HCT116 (cell line): ENCODE data around the gene BNIP5. TPM values are rescaled to one million over a fixed set of nuclear protein-coding genes. Genes with fewer than 3 reads are reported as not detected.

Source experiments
- ATAC-seq: fragments of 200-7000 bp; cut with Tn5 transposase; 2 replicates; pipeline ENCODE4 v1.9.1; 2020; ENCODE audit warnings: mild to moderate bottlenecking, moderate library complexity
- BruUV-seq: library from RNA; stranded (reverse); fragments of 400-500 nt; replicated peaks from 2 replicates; lab custom pipeline; 2021; lab: Mats Ljungman, UMichigan
- CTCF ChIA-PET: fragments of 300-600 bp; sonication (Branson Sonifier 250); formaldehyde crosslinking; loops from one replicate; lab custom pipeline; 2021; ENCODE audit warnings: antibody characterized with exemption; lab: Charles Lee
- POLR2A ChIA-PET: fragments of 300-600, 350-600 bp; sonication (Branson Sonifier 250); formaldehyde crosslinking; loops from one replicate; lab custom pipeline; 2021; ENCODE audit warnings: antibody characterized with exemption; lab: Charles Lee
- RAD21 ChIA-PET, 2 experiments: fragments of 300-600 bp; sonication (Branson Sonifier 250); formaldehyde crosslinking; loops; one replicate each; lab custom pipeline; 2023; ENCODE audit warnings: low total read pairs in 2 of 2; ENCODE audit not compliant: uncharacterized antibody in 2 of 2, unreplicated experiment in 2 of 2, low non-redundant PET in 1 of 2; lab: Charles Lee
- DNase-seq: peaks from one replicate; pipeline ENCODE4 v3.0.0-alpha.2; 2010; ENCODE audit warnings: low read depth, low spot score
- H2AFZ ChIP-seq: fragments of 200-600 bp; shearing (Covaris generic), sonication (generic); 2 replicates; pipeline ENCODE4 v1.6.1; 2017; ENCODE audit warnings: low read depth, mixed run types, mixed read lengths, antibody characterized with exemption, low read length; ENCODE audit not compliant: poor library complexity, severe bottlenecking
- H3K27ac ChIP-seq: 2 replicates; pipeline ENCODE4 v1.5.1; 2012; ENCODE audit warnings: low read depth, low read length
- H3K27me3 ChIP-seq: fragments of 200-600 bp; sonication (generic); 2 replicates; pipeline ENCODE4 v1.6.1; 2016; ENCODE audit warnings: mixed run types, low read length, mixed read lengths; ENCODE audit not compliant: insufficient read depth
- H3K36me3 ChIP-seq, 2 experiments: fragments of 200-500 bp in 1 of 2; fragments of 200-600 bp in 1 of 2; sonication (Bioruptor generic) in 1 of 2; sonication (generic) in 1 of 2; 2 replicates each; pipeline versions ENCODE4 v1.5.1 to v1.6.1; 2014 to 2016; ENCODE audit warnings: low read length in 2 of 2, inconsistent platforms in 1 of 2, mixed read lengths in 1 of 2, mixed run types in 1 of 2; ENCODE audit not compliant: insufficient read depth in 2 of 2, control insufficient read depth in 1 of 2
- H3K4me1 ChIP-seq, 2 experiments: fragments of 200-600 bp in 1 of 2; sonication (generic) in 1 of 2; 2 replicates each; pipeline versions ENCODE4 v1.5.1 to v1.6.1; 2012 to 2017; ENCODE audit warnings: low read length in 2 of 2, inconsistent platforms in 1 of 2, mild to moderate bottlenecking in 1 of 2, mixed read lengths in 1 of 2, mixed run types in 1 of 2, moderate library complexity in 1 of 2; ENCODE audit not compliant: insufficient read depth in 2 of 2, control insufficient read depth in 1 of 2
- H3K4me2 ChIP-seq: fragments of 200-600 bp; sonication (generic); 2 replicates; pipeline ENCODE4 v1.6.1; 2017; ENCODE audit warnings: mixed run types, low read length, mixed read lengths
- H3K4me3 ChIP-seq, 2 experiments: fragments of 200-600 bp in 1 of 2; sonication (generic) in 1 of 2; replicated peaks in 1 of 2; 2 replicates each; pipeline ENCODE4 v1.5.1; 2011 to 2016; ENCODE audit warnings: low read length in 2 of 2, control low read depth in 1 of 2, low read depth in 1 of 2, mild to moderate bottlenecking in 1 of 2, mixed read lengths in 1 of 2, mixed run types in 1 of 2
- H3K79me2 ChIP-seq: fragments of 200-600 bp; sonication (generic); 2 replicates; pipeline ENCODE4 v1.6.1; 2017; ENCODE audit warnings: mild to moderate bottlenecking, mixed run types, low read length, moderate library complexity, mixed read lengths; ENCODE audit not compliant: insufficient read depth
- H3K9ac ChIP-seq: fragments of 200-600 bp; sonication (generic); 2 replicates; pipeline ENCODE4 v1.6.1; 2016; ENCODE audit warnings: low read length, mixed read lengths
- H3K9me2 ChIP-seq: fragments of 200-600 bp; sonication (generic), shearing (Covaris generic); 2 replicates; pipeline ENCODE4 v1.6.1; 2017; ENCODE audit warnings: mixed run types, mild to moderate bottlenecking, moderate library complexity; ENCODE audit not compliant: insufficient read depth
- H3K9me3 ChIP-seq, 2 experiments: fragments of 200-500 bp in 1 of 2; fragments of 200-600 bp in 1 of 2; sonication (Bioruptor generic) in 1 of 2; sonication (generic) in 1 of 2; 2 replicates each; pipeline ENCODE4 v1.6.1; 2014 to 2017; ENCODE audit warnings: low read length in 2 of 2, mixed read lengths in 2 of 2, inconsistent platforms in 1 of 2, low read depth in 1 of 2, mild to moderate bottlenecking in 1 of 2, mixed run types in 1 of 2, moderate library complexity in 1 of 2; ENCODE audit not compliant: control insufficient read depth in 1 of 2, insufficient read depth in 1 of 2
- H4K20me1 ChIP-seq: fragments of 200-600 bp; sonication (generic), shearing (Covaris generic); 2 replicates; pipeline ENCODE4 v1.6.1; 2017; ENCODE audit warnings: mixed run types, mild to moderate bottlenecking, moderate library complexity; ENCODE audit not compliant: insufficient read depth
- CBX3 ChIP-seq: IDR thresholded peaks from 2 replicates; pipeline ENCODE4 v1.6.1; 2012; ENCODE audit warnings: low read depth
- CEBPB ChIP-seq: IDR thresholded peaks from 2 replicates; pipeline ENCODE4 v1.6.1; 2012; ENCODE audit warnings: low read depth
- EGR1 ChIP-seq: IDR thresholded peaks from 2 replicates; pipeline ENCODE4 v1.6.1; 2012; ENCODE audit warnings: low read depth
- ELF1 ChIP-seq: IDR thresholded peaks from 2 replicates; pipeline ENCODE4 v1.6.1; 2012; ENCODE audit warnings: low read depth, borderline replicate concordance
- EZH2phosphoT487 ChIP-seq: fragments of 200-600 bp; IDR thresholded peaks from 2 replicates; pipeline ENCODE4 v1.6.1; 2018; ENCODE audit warnings: antibody characterized with exemption, borderline replicate concordance
- POLR2AphosphoS5 ChIP-seq: IDR thresholded peaks from 2 replicates; pipeline ENCODE4 v1.6.1; 2011; ENCODE audit warnings: mild to moderate bottlenecking, low read depth, low read length, moderate library complexity
- RAD21 ChIP-seq: IDR thresholded peaks from 2 replicates; pipeline ENCODE4 v1.6.1; 2012; ENCODE audit warnings: low read depth, mild to moderate bottlenecking
- SIN3A ChIP-seq: IDR thresholded peaks from 2 replicates; pipeline ENCODE4 v1.6.1; 2012; ENCODE audit warnings: low read depth
- SP1 ChIP-seq: IDR thresholded peaks from 2 replicates; pipeline ENCODE4 v1.6.1; 2012; ENCODE audit warnings: low read depth
- SRF ChIP-seq: IDR thresholded peaks from 2 replicates; pipeline ENCODE4 v1.6.1; 2012; ENCODE audit warnings: low read depth
- TCF7L2 ChIP-seq: IDR thresholded peaks from 2 replicates; pipeline ENCODE4 v1.7.0; 2011; ENCODE audit warnings: borderline replicate concordance, inconsistent platforms; ENCODE audit not compliant: insufficient read depth, insufficient read length; ENCODE audit errors: extremely low read depth
- ZFX ChIP-seq: fragments of 450-650 bp; IDR thresholded peaks from 2 replicates; pipeline ENCODE4 v1.6.1; 2017
- ZNF274 ChIP-seq: fragments of 200-500 bp; sonication (Bioruptor generic); IDR thresholded peaks from 2 replicates; pipeline ENCODE4 v1.6.1; 2014; ENCODE audit warnings: mild to moderate bottlenecking, low read depth, low read length, inconsistent platforms
- intact Hi-C: fragments of 100-400 bp; cut with micrococcal nuclease; formaldehyde crosslinking; loops from 2 replicates; pipeline ENCODE4 v1.10.0; 2022
- total RNA-seq: library from RNA; stranded (reverse); gene quantifications from one replicate; pipeline ENCODE4 v1.2.1, GENCODE V29; 2021; ENCODE audit not compliant: unreplicated experiment
- TF ChIP-seq, protein P1 (sequence below): IDR thresholded peaks from 2 replicates; pipeline ENCODE4 v1.6.1; 2012
- TF ChIP-seq, protein P2 (sequence below): IDR thresholded peaks from 2 replicates; pipeline ENCODE4 v1.6.1; 2011; ENCODE audit warnings: mild to moderate bottlenecking, low read length, moderate library complexity; ENCODE audit not compliant: insufficient replicate concordance; ENCODE audit errors: extremely low read depth
- TF ChIP-seq, protein P3 (sequence below): IDR thresholded peaks from 2 replicates; pipeline ENCODE4 v1.6.1; 2012
- TF ChIP-seq, protein P4 (sequence below), 3 experiments: fragments of 200-600 bp in 1 of 3; sonication (generic) in 1 of 3; IDR thresholded peaks in 2 of 3; conservative IDR thresholded peaks in 1 of 3; 2 replicates each; pipeline ENCODE4 v1.5.1; 2012 to 2017; ENCODE audit warnings: low read depth in 2 of 3, low read length in 2 of 3, antibody characterized with exemption in 1 of 3, borderline replicate concordance in 1 of 3, control low read depth in 1 of 3, mild to moderate bottlenecking in 1 of 3, mixed read lengths in 1 of 3, mixed run types in 1 of 3, moderate library complexity in 1 of 3; ENCODE audit not compliant: insufficient read depth in 1 of 3

BNIP5 gene
- total RNA-seq, 1 experiment from 2014 or later: not detected

DNA sequence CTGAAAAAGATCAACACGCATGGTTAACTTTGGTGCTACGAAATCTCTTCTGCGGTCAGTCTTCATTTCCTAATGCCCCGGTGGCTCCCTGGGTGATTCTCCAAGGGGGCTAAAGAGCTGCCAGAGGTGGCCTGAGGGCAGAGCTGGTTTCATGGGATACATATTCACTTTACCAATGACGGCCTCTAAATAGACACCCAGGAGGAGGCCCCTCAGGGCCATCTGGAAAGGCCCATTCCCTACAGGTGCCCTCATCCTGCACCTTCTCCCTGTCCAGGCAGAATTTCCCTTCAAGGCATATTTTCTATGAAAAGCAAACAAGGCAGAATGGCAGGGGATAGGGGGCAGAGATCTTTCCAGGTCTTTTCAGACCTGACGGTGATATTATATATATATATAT, 12.5 kb downstream of the BNIP5 start:
- Histone ChIP-seq H3K4me3 (no peak overlapping the region), H3K9me3 (no peaks in the 10 kb centered on the region), H3K9me2 (no peaks in the 10 kb centered on the region), H2AFZ (no peak overlapping the region), H3K4me2 (no peak overlapping the region), H3K9ac (no peak overlapping the region), H4K20me1 (no peaks in the 10 kb centered on the region), H3K27me3 (no peaks in the 10 kb centered on the region), H3K79me2 (no peaks in the 10 kb centered on the region), H3K27ac (no peak overlapping the region), H3K4me1 (peaks cover 13 to 15% of the 10 kb centered on the region in 2 experiments; a peak in 3 of 4 replicates), H3K36me3 (no peaks in the 10 kb centered on the region)
- intact Hi-C loops: no loop called here
- DNase-seq: no peak
- no TSS peak for BruUV-seq
- CTCF ChIA-PET: interaction anchor here (1.0 to 1.3 kb wide), 2 partner anchors 17 to 22 kb away, joined by 3 to 5 read pairs; no protein-coding TSS in a partner anchor
- no peak for ATAC-seq
- RAD21 ChIA-PET: no interaction called here
- TF ChIP-seq, protein P1, sequence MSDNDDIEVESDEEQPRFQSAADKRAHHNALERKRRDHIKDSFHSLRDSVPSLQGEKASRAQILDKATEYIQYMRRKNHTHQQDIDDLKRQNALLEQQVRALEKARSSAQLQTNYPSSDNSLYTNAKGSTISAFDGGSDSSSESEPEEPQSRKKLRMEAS: no peak
- TF ChIP-seq TCF7L2 (no peak), ELF1 (no peak), ZFX (no peak), ZNF274 (no peak), CEBPB (no peak), EZH2phosphoT487 (no peak), SRF (no peak), RAD21 (no peak), EGR1 (no peak), CBX3 (no peak), SIN3A (no peak), SP1 (no peak), POLR2AphosphoS5 (no peak)
- TF ChIP-seq, protein P2, sequence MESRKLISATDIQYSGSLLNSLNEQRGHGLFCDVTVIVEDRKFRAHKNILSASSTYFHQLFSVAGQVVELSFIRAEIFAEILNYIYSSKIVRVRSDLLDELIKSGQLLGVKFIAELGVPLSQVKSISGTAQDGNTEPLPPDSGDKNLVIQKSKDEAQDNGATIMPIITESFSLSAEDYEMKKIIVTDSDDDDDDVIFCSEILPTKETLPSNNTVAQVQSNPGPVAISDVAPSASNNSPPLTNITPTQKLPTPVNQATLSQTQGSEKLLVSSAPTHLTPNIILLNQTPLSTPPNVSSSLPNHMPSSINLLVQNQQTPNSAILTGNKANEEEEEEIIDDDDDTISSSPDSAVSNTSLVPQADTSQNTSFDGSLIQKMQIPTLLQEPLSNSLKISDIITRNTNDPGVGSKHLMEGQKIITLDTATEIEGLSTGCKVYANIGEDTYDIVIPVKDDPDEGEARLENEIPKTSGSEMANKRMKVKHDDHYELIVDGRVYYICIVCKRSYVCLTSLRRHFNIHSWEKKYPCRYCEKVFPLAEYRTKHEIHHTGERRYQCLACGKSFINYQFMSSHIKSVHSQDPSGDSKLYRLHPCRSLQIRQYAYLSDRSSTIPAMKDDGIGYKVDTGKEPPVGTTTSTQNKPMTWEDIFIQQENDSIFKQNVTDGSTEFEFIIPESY: no peak
- TF ChIP-seq, protein P3, sequence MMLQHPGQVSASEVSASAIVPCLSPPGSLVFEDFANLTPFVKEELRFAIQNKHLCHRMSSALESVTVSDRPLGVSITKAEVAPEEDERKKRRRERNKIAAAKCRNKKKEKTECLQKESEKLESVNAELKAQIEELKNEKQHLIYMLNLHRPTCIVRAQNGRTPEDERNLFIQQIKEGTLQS: no peak
- TF ChIP-seq, protein P4, sequence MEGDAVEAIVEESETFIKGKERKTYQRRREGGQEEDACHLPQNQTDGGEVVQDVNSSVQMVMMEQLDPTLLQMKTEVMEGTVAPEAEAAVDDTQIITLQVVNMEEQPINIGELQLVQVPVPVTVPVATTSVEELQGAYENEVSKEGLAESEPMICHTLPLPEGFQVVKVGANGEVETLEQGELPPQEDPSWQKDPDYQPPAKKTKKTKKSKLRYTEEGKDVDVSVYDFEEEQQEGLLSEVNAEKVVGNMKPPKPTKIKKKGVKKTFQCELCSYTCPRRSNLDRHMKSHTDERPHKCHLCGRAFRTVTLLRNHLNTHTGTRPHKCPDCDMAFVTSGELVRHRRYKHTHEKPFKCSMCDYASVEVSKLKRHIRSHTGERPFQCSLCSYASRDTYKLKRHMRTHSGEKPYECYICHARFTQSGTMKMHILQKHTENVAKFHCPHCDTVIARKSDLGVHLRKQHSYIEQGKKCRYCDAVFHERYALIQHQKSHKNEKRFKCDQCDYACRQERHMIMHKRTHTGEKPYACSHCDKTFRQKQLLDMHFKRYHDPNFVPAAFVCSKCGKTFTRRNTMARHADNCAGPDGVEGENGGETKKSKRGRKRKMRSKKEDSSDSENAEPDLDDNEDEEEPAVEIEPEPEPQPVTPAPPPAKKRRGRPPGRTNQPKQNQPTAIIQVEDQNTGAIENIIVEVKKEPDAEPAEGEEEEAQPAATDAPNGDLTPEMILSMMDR (IDR thresholded peaks at IDR 0.05 in 2 of 3, conservative IDR thresholded peaks at IDR 0.05 in 1 of 3; ENCODE audit: borderline replicate concordance in 1 of 3, insufficient read depth in 1 of 3, low read depth in 2 of 3, low read length in 2 of 3): no peak
- POLR2A ChIA-PET: no interaction called here
